ENCODE results near the gene CNNM3. TPM values are rescaled to one million over a fixed set of nuclear protein-coding genes. Genes with fewer than 3 reads are reported as not detected.
A peak's percentile ranks its signal among the peaks of the same experiment; 100 is the strongest.

The CNNM3 gene
- total and polyA plus RNA-seq, 4 donors = 10.0 to 19.8 (median 16.1) TPM

DNA sequence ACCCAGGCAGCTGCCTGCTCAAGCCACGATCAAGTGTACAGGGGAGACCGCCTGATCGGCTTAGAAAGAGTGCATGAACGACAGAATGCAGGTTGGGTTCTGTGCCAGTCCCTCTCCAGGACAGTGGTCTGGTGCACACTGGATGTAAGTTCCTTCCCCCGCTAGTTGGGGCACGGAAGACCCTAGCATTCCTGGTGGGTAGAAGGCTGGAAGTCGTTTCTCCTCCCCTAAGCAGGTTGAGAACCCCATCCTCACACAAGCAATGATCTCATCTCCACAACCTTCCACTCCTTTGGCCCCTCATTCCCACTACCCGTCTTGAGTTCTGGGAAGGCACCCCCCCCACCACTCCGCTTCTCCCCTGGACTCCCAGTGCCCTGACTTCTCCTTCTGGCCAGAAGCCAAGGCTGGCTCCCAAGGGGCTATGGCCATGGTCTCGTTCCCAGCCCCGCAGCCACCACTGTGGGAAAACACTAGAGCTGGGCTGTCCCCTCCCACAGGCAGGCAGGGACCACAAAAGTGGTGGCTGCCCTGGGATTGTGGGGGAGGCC, 43.1 kb downstream of the CNNM3 start:
- DNase-seq (ENCODE audit: low spot score) = no peak
- Histone ChIP-seq H3K4me1 (ENCODE audit: control insufficient read depth in 4 of 4, insufficient read depth in 4 of 4, low read length in 3 of 4) (peaks cover 12 to 58% (median 43%) of the 10 kb centered on the region in 4 donors), H3K36me3 (ENCODE audit: control insufficient read depth in 4 of 4, insufficient read depth in 3 of 4, low read depth in 1 of 4, low read length in 3 of 4) (peaks cover 3 to 20% (median 8%) of the 10 kb centered on the region in 4 donors), H3K4me3 (ENCODE audit: low read depth in 1 of 3, low read length in 3 of 3) (no peak overlapping the region), H3K27ac (ENCODE audit: low read depth in 1 of 2, low read length in 2 of 2) (peak overlapping the region; percentile 45 to 63), H3K27me3 (ENCODE audit: control insufficient read depth in 4 of 4, insufficient read depth in 4 of 4, low read length in 3 of 4) (no peaks in the 10 kb centered on the region), H3K9ac (ENCODE audit: low read depth in 1 of 2, low read length in 2 of 2) (no peak overlapping the region), H3K9me3 (ENCODE audit: control insufficient read depth in 4 of 4, low read length in 3 of 4) (no peaks in the 10 kb centered on the region)
- TF ChIP-seq HNF4G (IDR thresholded peaks at IDR 0.05) = no peak
- TF ChIP-seq HNF4A (conservative IDR thresholded peaks at IDR 0.05) = no peak
- TF ChIP-seq, protein P1, sequence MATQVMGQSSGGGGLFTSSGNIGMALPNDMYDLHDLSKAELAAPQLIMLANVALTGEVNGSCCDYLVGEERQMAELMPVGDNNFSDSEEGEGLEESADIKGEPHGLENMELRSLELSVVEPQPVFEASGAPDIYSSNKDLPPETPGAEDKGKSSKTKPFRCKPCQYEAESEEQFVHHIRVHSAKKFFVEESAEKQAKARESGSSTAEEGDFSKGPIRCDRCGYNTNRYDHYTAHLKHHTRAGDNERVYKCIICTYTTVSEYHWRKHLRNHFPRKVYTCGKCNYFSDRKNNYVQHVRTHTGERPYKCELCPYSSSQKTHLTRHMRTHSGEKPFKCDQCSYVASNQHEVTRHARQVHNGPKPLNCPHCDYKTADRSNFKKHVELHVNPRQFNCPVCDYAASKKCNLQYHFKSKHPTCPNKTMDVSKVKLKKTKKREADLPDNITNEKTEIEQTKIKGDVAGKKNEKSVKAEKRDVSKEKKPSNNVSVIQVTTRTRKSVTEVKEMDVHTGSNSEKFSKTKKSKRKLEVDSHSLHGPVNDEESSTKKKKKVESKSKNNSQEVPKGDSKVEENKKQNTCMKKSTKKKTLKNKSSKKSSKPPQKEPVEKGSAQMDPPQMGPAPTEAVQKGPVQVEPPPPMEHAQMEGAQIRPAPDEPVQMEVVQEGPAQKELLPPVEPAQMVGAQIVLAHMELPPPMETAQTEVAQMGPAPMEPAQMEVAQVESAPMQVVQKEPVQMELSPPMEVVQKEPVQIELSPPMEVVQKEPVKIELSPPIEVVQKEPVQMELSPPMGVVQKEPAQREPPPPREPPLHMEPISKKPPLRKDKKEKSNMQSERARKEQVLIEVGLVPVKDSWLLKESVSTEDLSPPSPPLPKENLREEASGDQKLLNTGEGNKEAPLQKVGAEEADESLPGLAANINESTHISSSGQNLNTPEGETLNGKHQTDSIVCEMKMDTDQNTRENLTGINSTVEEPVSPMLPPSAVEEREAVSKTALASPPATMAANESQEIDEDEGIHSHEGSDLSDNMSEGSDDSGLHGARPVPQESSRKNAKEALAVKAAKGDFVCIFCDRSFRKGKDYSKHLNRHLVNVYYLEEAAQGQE (IDR thresholded peaks at IDR 0.05) = no peak
- no peak for TF ChIP-seq FOXA2 (IDR thresholded peaks at IDR 0.05)
- no peak for TF ChIP-seq NR2F2 (IDR thresholded peaks at IDR 0.05)
- no peak for TF ChIP-seq RAD21 (IDR thresholded peaks at IDR 0.05)
- TF ChIP-seq, protein P2, sequence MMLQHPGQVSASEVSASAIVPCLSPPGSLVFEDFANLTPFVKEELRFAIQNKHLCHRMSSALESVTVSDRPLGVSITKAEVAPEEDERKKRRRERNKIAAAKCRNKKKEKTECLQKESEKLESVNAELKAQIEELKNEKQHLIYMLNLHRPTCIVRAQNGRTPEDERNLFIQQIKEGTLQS (IDR thresholded peaks at IDR 0.05) = no peak
- TF ChIP-seq JUND (IDR thresholded peaks at IDR 0.05) = no peak
- WGBS = 74% methylated on average over 11 of the region's 11 CpGs

DNA sequence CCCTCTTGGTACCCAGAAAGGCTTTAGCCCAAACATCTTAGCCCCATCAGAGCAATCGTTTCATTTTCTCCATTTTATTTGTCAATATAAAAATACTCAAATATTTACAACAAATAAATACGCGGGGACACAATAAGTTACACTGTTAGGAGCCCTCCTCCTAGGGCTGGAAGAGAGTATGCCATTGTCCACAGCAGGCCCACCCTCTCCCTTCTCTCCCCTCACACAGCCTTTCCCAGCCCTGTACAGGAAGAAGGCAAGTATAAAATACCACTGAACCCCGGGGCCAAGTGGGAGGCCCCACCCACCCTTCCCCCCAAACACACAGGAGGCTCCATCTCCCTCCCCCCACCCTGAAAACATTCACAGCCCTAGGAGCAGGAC, 43.6 kb downstream of the CNNM3 start:
- H3K9me3 ChIP-seq (ENCODE audit: control insufficient read depth in 4 of 4, low read length in 3 of 4) = no peaks in the 10 kb centered on the region
- no peak for DNase-seq (ENCODE audit: low spot score)
- WGBS = 33% methylated on average over 4 of the region's 4 CpGs
- peaks cover 4 to 25% (median 11%) of the 10 kb centered on the region in 4 donors for H3K36me3 ChIP-seq (ENCODE audit: control insufficient read depth in 4 of 4, insufficient read depth in 3 of 4, low read depth in 1 of 4, low read length in 3 of 4)
- no peak overlapping the region for H3K9ac ChIP-seq (ENCODE audit: low read depth in 1 of 2, low read length in 2 of 2)
- H3K27ac ChIP-seq (ENCODE audit: low read depth in 1 of 2, low read length in 2 of 2) = peak overlapping the region; percentile 78 to 80
- H3K4me1 ChIP-seq (ENCODE audit: control insufficient read depth in 4 of 4, insufficient read depth in 4 of 4, low read length in 3 of 4) = peaks cover 12 to 62% (median 48%) of the 10 kb centered on the region in 4 donors
- TF ChIP-seq JUND (IDR thresholded peaks at IDR 0.05) (no peak), TAF1 (conservative IDR thresholded peaks at IDR 0.05) (no peak), YY1 (IDR thresholded peaks at IDR 0.05) (no peak), NR2F2 (IDR thresholded peaks at IDR 0.05) (no peak)
- TF ChIP-seq, protein P3, sequence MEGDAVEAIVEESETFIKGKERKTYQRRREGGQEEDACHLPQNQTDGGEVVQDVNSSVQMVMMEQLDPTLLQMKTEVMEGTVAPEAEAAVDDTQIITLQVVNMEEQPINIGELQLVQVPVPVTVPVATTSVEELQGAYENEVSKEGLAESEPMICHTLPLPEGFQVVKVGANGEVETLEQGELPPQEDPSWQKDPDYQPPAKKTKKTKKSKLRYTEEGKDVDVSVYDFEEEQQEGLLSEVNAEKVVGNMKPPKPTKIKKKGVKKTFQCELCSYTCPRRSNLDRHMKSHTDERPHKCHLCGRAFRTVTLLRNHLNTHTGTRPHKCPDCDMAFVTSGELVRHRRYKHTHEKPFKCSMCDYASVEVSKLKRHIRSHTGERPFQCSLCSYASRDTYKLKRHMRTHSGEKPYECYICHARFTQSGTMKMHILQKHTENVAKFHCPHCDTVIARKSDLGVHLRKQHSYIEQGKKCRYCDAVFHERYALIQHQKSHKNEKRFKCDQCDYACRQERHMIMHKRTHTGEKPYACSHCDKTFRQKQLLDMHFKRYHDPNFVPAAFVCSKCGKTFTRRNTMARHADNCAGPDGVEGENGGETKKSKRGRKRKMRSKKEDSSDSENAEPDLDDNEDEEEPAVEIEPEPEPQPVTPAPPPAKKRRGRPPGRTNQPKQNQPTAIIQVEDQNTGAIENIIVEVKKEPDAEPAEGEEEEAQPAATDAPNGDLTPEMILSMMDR (IDR thresholded peaks at IDR 0.05; ENCODE audit: low read depth, low read length, missing input control) = no peak
- TF ChIP-seq, protein P2 (IDR thresholded peaks at IDR 0.05) = no peak
- TF ChIP-seq, protein P1 (IDR thresholded peaks at IDR 0.05) = no peak
- TF ChIP-seq, protein P4, sequence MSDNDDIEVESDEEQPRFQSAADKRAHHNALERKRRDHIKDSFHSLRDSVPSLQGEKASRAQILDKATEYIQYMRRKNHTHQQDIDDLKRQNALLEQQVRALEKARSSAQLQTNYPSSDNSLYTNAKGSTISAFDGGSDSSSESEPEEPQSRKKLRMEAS (IDR thresholded peaks at IDR 0.05) = no peak
- no peak overlapping the region for H3K4me3 ChIP-seq (ENCODE audit: low read depth in 1 of 3, low read length in 3 of 3)
- no peaks in the 10 kb centered on the region for H3K27me3 ChIP-seq (ENCODE audit: control insufficient read depth in 4 of 4, insufficient read depth in 4 of 4, low read length in 3 of 4)

Measured in liver (tissue), 9 donors.